IMR-90 (cell line): ENCODE results near the gene CNGB1. TPM values are rescaled to one million over a fixed set of nuclear protein-coding genes. Genes with fewer than 3 reads are reported as not detected.

Source experiments
- polyA plus RNA-seq, 3 experiments: library from polyadenylated mRNA; depleted of rRNA; stranded (reverse); fragments of >200 nt; gene quantifications; 2 replicates each; pipeline ENCODE4 v1.2.3, GENCODE V29; 2012; ENCODE audit warnings: low replicate concordance in 1 of 3
- total RNA-seq: library from RNA; depleted of rRNA; stranded (reverse); fragments of >200 nt; gene quantifications from 2 replicates; pipeline ENCODE4 v1.2.3, GENCODE V29; 2012; rRNA removed

Gene CNGB1
- total and polyA plus RNA-seq, 2 of the 4 experiments (the other 2 are of a cell fraction), result not detected

Other genes starting within 250 kb of the CNGB1 start
- 10.9 and 14.2 TPM in 2 replicates for gene KATNB1, start 235.4 kb downstream of the CNGB1 start, total RNA-seq
- gene KATNB1, start 235.4 kb downstream of the CNGB1 start, polyA plus RNA-seq (2012; rRNA removed), result 23.5 and 27.6 TPM in 2 replicates
- 38.3 and 48.6 TPM in 2 replicates for gene KIFC3, start 168.6 kb downstream of the CNGB1 start, total RNA-seq
- 62.5 and 66.6 TPM in 2 replicates for gene KIFC3, start 168.6 kb downstream of the CNGB1 start, polyA plus RNA-seq (2012; rRNA removed)
- 0.83 and 0.90 TPM in 2 replicates for gene ZNF319, start 29.5 kb upstream of the CNGB1 start, total RNA-seq
- 6.3 TPM in 2 replicates for gene ZNF319, start 29.5 kb upstream of the CNGB1 start, polyA plus RNA-seq (2012; rRNA removed)
- 23.1 and 45.9 TPM in 2 replicates for gene USB1, start 30.3 kb upstream of the CNGB1 start, total RNA-seq
- 94.9 and 96.8 TPM in 2 replicates for gene USB1, start 30.3 kb upstream of the CNGB1 start, polyA plus RNA-seq (2012; rRNA removed)
- 0.18 and 0.28 TPM in 2 replicates for gene MMP15, start 54.6 kb upstream of the CNGB1 start, total RNA-seq
- 0.56 and 0.69 TPM in 2 replicates for gene MMP15, start 54.6 kb upstream of the CNGB1 start, polyA plus RNA-seq (2012; rRNA removed)
- gene CFAP20, start 158.3 kb upstream of the CNGB1 start, total RNA-seq, result 36.4 and 39.1 TPM in 2 replicates
- 52.8 and 54.0 TPM in 2 replicates for gene CFAP20, start 158.3 kb upstream of the CNGB1 start, polyA plus RNA-seq (2012; rRNA removed)
- gene CSNK2A2, start 227.0 kb upstream of the CNGB1 start, total RNA-seq, result 15.6 and 16.9 TPM in 2 replicates
- gene CSNK2A2, start 227.0 kb upstream of the CNGB1 start, polyA plus RNA-seq (2012; rRNA removed), result 21.1 and 27.5 TPM in 2 replicates